Adipocyte (in vitro differentiated cells): ENCODE data around the gene PER3.
A peak's percentile ranks its signal among the peaks of the same experiment; 100 is the strongest.

Source experiments
- DNase-seq: peaks from one replicate; pipeline ENCODE4 v3.0.0-alpha.2; 2015; ENCODE audit warnings: low read depth
- H3K27me3 ChIP-seq: replicated peaks from 2 replicates; pipeline ENCODE4 v1.7.0; 2013; ENCODE audit warnings: mild to moderate bottlenecking, low read length, moderate library complexity; ENCODE audit not compliant: control insufficient read depth, insufficient read depth
- H3K36me3 ChIP-seq: 2 replicates; pipeline ENCODE4 v1.7.0; 2013; ENCODE audit warnings: low read length, mild to moderate bottlenecking, moderate library complexity; ENCODE audit not compliant: control insufficient read depth, insufficient read depth, severe bottlenecking
- H3K4me1 ChIP-seq: 2 replicates; pipeline ENCODE4 v1.7.0; 2013; ENCODE audit warnings: mild to moderate bottlenecking, low read length, moderate library complexity; ENCODE audit not compliant: control insufficient read depth, insufficient read depth
- H3K4me3 ChIP-seq: 2 replicates; pipeline ENCODE4 v1.7.0; 2013; ENCODE audit warnings: mild to moderate bottlenecking, low read length, moderate library complexity
- H3K9ac ChIP-seq: 2 replicates; pipeline ENCODE4 v1.7.0; 2013; ENCODE audit warnings: mild to moderate bottlenecking, low read length, moderate library complexity
- H3K9me3 ChIP-seq: 2 replicates; pipeline ENCODE4 v1.7.0; 2013; ENCODE audit warnings: mild to moderate bottlenecking, low read length, moderate library complexity; ENCODE audit not compliant: control insufficient read depth

The PER3 gene

GRCh38 chr1:7783826-7784491 lies at the start of gene PER3:
PER3 (plus strand) TSS chr1:7784291; CDS start chr1:7784878, 587 bp downstream.
- peaks cover 46% of the 10 kb centered on the region for H3K36me3 ChIP-seq
- peak; percentile 97 for DNase-seq
- peak within 1 kb of the TSS; percentile 81 for H3K4me3 ChIP-seq
- H3K4me1 ChIP-seq, result peaks cover 27% of the 10 kb centered on the region
- H3K9ac ChIP-seq, result peak within 1 kb of the TSS; percentile 73
- H3K9me3 ChIP-seq, result no peaks in the 10 kb centered on the region
- H3K27me3 ChIP-seq, result no peaks in the 10 kb centered on the region

DNA sequence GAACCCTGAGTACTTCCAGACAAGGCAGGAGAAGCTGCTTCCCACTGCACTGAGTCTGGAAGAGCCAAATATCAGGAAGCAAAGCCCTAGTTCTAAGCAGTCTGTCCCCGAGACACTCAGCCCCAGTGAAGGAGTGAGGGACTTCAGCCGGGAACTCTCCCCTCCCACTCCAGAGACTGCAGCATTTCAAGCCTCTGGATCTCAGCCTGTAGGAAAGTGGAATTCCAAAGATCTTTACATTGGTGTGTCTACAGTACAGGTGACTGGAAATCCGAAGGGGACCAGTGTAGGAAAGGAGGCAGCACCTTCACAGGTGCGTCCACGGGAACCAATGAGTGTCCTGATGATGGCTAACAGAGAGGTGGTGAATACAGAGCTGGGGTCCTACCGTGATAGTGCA lies 46.0 kb upstream of the PER3 start:
- Histone ChIP-seq H3K9me3 (no peaks in the 10 kb centered on the region), H3K36me3 (no peaks in the 10 kb centered on the region), H3K27me3 (peaks cover 17% of the 10 kb centered on the region), H3K4me3 (no peak overlapping the region), H3K4me1 (no peaks in the 10 kb centered on the region), H3K9ac (no peak overlapping the region)
- no peak for DNase-seq

DNA sequence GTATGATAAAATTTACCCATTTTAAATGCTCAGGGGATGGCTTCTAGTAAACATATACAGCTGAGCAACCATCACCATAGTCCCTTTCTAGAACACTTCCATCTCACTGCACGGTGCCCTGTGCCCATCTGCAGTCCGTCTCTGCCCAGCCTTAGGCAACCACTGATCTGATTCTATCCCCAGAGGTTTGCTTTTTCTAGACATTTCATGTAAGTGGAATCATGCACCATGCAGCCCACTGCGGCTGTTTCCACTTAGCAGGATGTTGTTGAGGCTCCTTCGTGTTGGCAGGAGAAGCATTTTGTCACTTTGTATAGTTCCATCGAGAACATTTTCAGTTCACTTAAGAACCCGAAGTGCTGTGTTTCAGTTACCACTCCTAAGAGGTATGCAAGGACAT lies 40.7 kb upstream of the PER3 start:
- Histone ChIP-seq H3K27me3 (no peaks in the 10 kb centered on the region), H3K36me3 (no peaks in the 10 kb centered on the region), H3K9me3 (no peaks in the 10 kb centered on the region), H3K9ac (no peak overlapping the region), H3K4me1 (no peaks in the 10 kb centered on the region), H3K4me3 (no peak overlapping the region)
- peak; percentile 16 for DNase-seq

GRCh38 chr1:7744882-7745281 lies 39.2 kb upstream of the PER3 start:
- no peak for DNase-seq
- Histone ChIP-seq H3K4me3 (no peak overlapping the region), H3K4me1 (no peaks in the 10 kb centered on the region), H3K27me3 (no peaks in the 10 kb centered on the region), H3K9ac (no peak overlapping the region), H3K9me3 (no peaks in the 10 kb centered on the region), H3K36me3 (no peaks in the 10 kb centered on the region)

- no peak for DNase-seq
- Histone ChIP-seq H3K4me1 (no peaks in the 10 kb centered on the region), H3K36me3 (no peaks in the 10 kb centered on the region)
Observed at GRCh38 chr1:7745783-7746182, 38.3 kb upstream of the PER3 start.

GRCh38 chr1:7747605-7748004 lies 36.5 kb upstream of the PER3 start:
- no peaks in the 10 kb centered on the region for H3K9me3 ChIP-seq
- peaks cover 2% of the 10 kb centered on the region for H3K4me1 ChIP-seq
- DNase-seq, result no peak
- no peaks in the 10 kb centered on the region for H3K36me3 ChIP-seq
- no peak overlapping the region for H3K4me3 ChIP-seq
- no peak overlapping the region for H3K9ac ChIP-seq
- no peaks in the 10 kb centered on the region for H3K27me3 ChIP-seq

More at GRCh38 chr1:7745783-7746182, 38.3 kb upstream of the PER3 start:
- no peaks in the 10 kb centered on the region for H3K27me3 ChIP-seq
- no peak overlapping the region for H3K4me3 ChIP-seq
- no peak overlapping the region for H3K9ac ChIP-seq
- no peaks in the 10 kb centered on the region for H3K9me3 ChIP-seq

- no peak overlapping the region for H3K9ac ChIP-seq
- peaks cover 3% of the 10 kb centered on the region for H3K4me1 ChIP-seq
- DNase-seq, result no peak
- H3K36me3 ChIP-seq, result no peaks in the 10 kb centered on the region
- H3K9me3 ChIP-seq, result no peaks in the 10 kb centered on the region
- peaks cover 7% of the 10 kb centered on the region for H3K27me3 ChIP-seq
- H3K4me3 ChIP-seq, result no peak overlapping the region
Observed at GRCh38 chr1:7749126-7749525, 35.0 kb upstream of the PER3 start.

DNA sequence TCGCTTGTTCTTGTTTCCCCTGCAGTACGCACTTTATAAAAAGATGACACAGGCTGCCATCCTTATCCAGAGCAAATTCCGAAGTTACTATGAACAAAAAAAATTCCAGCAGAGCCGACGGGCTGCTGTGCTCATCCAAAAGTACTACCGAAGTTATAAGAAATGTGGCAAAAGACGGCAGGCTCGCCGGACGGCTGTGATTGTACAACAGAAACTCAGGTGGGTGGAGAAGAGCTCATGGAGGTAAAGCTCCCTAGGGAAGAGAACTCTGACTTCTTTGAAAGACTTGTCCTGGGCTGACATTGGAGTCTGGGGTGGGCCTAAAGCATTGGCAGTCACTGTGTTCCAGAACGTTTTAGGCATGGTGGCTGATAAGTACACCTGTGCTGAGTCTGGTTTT lies 32.9 kb upstream of the PER3 start:
- Histone ChIP-seq H3K4me1 (peaks cover 3% of the 10 kb centered on the region), H3K9ac (no peak overlapping the region), H3K4me3 (no peak overlapping the region), H3K9me3 (no peaks in the 10 kb centered on the region), H3K27me3 (peaks cover 10% of the 10 kb centered on the region), H3K36me3 (no peaks in the 10 kb centered on the region)
- DNase-seq, result no peak

DNA sequence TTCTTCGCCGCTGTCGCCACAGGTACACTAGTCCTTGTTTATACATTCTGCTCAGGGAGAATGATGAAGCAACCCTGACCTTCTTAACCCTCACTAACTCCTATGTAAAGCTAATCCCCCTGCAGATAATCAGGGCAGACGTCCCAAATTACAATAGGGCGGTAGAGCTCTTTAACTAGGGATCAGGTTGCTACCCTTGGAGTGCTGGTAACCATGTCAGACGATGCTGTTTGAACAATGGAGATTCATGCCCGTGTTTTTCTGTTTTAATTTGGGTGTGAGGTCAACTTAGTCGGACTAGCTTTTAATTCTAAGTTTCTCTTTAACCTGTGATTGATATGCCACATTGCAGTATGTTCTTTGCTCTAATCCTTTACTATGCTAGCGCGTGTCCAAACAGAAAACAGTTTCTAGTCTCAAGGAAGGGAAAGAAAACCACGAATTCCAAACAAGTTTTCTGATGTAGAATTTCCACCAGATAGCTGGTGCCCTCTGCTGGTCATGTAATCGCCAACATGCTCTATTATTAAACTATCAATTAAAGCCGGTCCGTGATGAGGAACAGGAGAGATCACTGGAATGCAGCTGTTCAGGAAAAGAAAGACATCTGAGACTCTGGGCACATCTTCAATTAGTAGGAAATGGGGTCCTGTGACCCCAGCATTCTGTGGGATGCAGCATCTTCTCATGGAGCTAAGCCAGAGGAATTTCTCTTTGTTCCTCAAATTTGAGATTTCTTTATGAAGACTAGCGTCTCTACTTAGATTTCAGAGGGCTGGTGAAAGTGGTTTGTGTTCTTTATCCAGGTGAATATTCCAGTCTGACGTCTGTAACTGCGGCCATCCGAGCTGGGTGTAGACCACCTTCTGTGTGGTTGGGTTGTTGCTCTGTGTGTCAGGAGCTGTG lies 31.3 kb upstream of the PER3 start:
- Histone ChIP-seq H3K9me3 (no peaks in the 10 kb centered on the region), H3K9ac (peak overlapping the region; percentile 66), H3K4me3 (peak overlapping the region; percentile 73), H3K36me3 (no peaks in the 10 kb centered on the region), H3K4me1 (peaks cover 3% of the 10 kb centered on the region), H3K27me3 (peaks cover 10% of the 10 kb centered on the region)
- DNase-seq, result peak; percentile 93

DNA sequence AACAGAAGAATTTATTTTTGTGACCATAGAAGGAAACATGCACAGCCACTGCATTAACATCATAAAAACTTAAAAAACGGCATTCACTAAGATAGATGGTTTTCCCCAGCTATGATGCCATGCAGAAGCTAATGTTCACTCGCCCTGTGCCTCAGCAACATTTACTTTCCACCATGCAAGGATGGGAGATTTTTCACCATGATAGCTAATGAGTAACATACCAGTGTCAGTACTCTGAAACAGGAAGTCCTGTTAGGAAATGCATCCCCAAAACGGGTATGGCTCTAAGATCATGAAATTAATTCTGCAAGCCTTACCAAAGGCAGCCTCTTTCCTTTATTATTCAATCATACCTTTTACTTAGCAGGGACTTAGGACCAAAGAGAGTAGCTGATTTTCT lies 30.4 kb upstream of the PER3 start:
- Histone ChIP-seq H3K36me3 (no peaks in the 10 kb centered on the region), H3K27me3 (peaks cover 10% of the 10 kb centered on the region), H3K9me3 (no peaks in the 10 kb centered on the region), H3K4me1 (peaks cover 3% of the 10 kb centered on the region), H3K4me3 (no peak overlapping the region), H3K9ac (no peak overlapping the region)
- no peak for DNase-seq

DNA sequence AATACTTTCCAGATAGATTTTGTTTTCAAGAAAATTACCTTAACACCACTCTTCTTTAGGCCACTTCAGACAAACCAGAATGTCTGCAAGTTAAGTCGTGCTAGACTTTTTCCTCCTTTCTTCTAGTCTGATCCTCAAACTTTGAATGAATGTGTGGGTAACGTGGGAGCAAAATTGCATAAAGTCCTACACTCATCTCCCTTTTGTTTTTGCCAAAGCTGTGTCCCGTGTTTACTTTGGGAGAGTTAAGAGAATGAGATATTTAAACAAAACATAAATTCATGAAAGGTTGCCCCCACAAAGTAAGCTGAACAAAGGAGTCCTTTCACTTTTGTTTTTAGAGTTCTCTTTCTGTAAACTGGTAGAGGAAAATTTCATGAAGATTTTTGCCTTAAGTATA lies 29.9 kb upstream of the PER3 start:
- H3K9me3 ChIP-seq, result no peaks in the 10 kb centered on the region
- H3K4me1 ChIP-seq, result peaks cover 3% of the 10 kb centered on the region
- no peak overlapping the region for H3K9ac ChIP-seq
- peaks cover 10% of the 10 kb centered on the region for H3K27me3 ChIP-seq
- DNase-seq, result no peak
- no peaks in the 10 kb centered on the region for H3K36me3 ChIP-seq
- no peak overlapping the region for H3K4me3 ChIP-seq
